HG03025 (cell line): ENCODE measurements around the gene OR7G1.
"Not testable (repeated sequence)": the region's sequence is repeated elsewhere in the genome, so short reads cannot be mapped to it uniquely, and the experiment has no call there.

Source experiments
- ATAC-seq: cut with Tn5 transposase; IDR thresholded peaks from one replicate; pipeline ENCODE4 v1.9.1; 2021; ENCODE audit warnings: mild to moderate bottlenecking, moderate library complexity; ENCODE audit not compliant: unreplicated experiment, low FRiP score

OR7G1 gene

DNA sequence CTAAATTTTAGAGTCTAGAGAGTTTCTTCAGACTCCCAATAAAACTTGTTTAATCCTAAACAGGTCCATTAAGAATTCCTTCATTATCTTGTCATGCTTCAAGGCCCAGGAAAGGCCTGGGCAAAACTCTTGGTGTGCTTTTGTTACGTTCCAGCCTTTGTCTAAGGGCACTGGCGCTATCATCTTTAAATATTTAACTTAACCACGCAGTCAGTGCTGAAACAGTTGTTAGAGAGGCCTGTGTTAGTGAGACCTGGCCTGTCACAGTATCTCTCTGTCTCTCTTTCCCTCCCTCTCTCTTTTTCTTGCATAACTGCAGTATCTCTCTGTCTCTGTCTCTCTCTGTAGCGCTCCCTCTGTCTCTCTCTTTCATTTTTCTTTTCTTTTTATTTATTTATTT, 36.9 kb downstream of the OR7G1 start:
- ATAC-seq: no peak

DNA sequence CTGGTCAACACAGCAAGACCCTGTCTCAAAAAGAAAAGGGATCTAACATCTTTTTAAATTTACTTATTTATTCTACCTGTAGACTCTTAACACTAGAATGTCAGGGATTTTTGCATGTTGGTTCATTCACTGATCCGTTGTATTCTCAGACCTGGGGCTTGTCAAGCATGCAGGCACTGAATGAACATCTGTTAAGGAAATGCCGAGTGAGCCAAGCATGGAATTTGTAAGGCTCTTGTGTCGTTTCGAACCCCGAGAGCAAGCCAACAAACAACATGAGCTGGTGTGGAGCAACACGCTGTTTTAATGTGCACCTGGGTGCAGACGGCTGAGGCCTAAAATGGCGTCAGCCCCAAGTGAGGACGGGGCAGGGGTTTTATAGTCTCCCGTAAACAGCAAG, 38.7 kb downstream of the OR7G1 start:
- ATAC-seq: no peak

- no peak for ATAC-seq
These were observed 40.3 kb downstream of the OR7G1 start for GRCh38 chr19:9075064-9075949.

DNA sequence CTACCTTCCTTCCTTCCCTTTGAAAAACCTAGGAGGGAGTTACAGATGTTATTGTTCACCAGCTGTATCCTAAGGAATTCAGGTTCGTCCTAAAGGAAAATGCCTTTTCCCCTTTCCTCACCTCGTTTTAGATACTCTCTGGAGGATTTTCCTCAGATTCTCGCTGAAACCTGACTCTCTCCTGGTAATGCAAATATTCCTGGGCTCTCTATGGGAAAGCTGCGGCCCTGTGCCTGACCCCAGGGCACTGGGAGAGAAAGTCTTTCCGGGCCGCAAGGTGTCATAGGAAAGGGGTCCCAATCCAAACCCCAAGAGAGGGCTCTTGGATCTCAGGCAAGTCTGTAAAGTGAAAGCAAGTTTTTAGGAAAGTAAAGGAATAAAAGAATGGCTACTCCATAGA, 41.8 kb downstream of the OR7G1 start:
- ATAC-seq: no peak

DNA sequence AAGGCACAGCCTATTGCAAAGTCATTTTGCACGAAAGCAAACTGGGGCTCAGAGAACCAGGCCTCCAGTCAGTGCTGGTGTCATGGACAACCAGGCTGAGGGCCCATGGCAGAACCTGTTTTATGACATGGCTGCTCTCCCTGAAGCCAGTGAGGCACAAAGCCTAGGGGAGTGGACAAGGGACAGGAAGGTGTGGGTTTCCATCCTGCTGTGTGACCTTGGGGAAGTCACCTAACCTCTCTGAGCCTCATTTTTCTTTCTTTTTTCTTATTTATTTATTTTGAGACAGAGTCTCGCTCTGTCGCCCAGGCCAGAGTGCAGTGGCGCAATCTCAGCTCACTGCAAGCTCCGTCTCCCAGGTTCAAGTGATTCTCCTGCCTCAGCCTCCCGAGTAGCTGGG, 43.8 kb downstream of the OR7G1 start:
- ATAC-seq: not testable (repeated sequence)

DNA sequence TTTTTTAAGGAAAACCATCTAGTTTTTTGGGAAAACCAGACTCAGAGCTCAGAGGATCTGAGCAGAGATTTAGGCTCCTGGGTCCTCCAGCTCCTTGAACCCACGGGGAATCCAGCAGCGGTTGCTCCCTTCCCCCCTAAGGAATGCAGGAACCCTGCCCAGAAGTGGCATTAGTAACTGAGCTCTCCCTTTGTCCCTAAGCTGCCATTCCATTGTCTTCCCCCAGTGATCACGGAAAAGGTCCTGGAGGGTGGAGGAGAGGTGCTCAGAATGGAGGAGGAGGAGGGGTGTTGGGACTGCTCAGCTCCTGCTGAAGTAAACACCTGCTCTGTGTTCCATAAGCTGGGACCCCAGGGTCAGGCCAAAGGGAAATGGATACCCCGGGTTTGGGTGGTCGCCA, 45.5 kb downstream of the OR7G1 start:
- ATAC-seq: no peak

DNA sequence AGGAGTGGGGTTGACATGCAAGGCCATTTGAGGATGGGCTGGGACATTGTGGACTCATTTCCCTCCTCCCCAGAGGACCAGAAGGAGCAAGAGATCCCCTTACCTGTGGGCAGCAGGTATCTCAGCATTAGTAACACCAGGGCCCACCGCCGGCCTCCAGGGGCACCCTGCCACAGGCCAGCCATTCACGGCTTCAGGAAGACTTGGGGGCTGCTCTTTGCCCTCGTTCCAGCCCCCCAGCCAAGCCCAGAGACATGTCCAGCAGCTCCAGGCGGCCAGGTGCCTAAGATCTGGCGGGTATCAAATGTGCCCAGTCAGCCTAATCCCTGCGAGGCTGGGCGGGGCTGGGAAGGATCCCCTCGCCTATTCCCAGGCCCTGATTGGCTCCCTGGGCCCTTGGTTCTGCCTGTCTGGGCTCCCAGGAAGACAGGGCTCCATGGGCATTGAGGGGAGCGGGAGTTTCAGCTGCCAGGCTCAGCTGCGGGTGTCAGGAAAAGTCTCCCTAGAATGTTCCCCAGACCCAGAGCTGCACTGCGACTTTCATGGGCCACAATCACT, 50.0 kb downstream of the OR7G1 start:
- no peak for ATAC-seq
